HL-60 (cell line): ENCODE results near the gene ACOX3.
A peak's percentile ranks its signal among the peaks of the same experiment; 100 is the strongest.

ENCODE experiments used
- DNase-seq, 2 experiments: peaks; one replicate each; pipeline ENCODE4 v3.0.0-alpha.2; 2010 to 2020; ENCODE audit warnings: low read depth in 1 of 2, low spot score in 1 of 2
- H3K27ac ChIP-seq: fragments of 250-450 bp; sonication (Bioruptor Pico); replicated peaks from 2 replicates; pipeline ENCODE4 v1.5.1; 2020; ENCODE audit warnings: mild to moderate bottlenecking, moderate library complexity
- H3K27me3 ChIP-seq: fragments of 250-450 bp; sonication (Bioruptor Pico); 2 replicates; pipeline ENCODE4 v1.5.1; 2021; ENCODE audit warnings: mild to moderate bottlenecking, moderate library complexity; ENCODE audit not compliant: insufficient read depth, poor library complexity, severe bottlenecking
- H3K4me3 ChIP-seq: replicated peaks from 2 replicates; pipeline ENCODE4 v1.5.1; 2011; ENCODE audit warnings: mild to moderate bottlenecking, control low read depth, low read length; ENCODE audit not compliant: insufficient read depth
- GABPA ChIP-seq: IDR thresholded peaks from 2 replicates; pipeline ENCODE4 v1.6.1; 2012; ENCODE audit warnings: low read depth
- POLR2AphosphoS5 ChIP-seq: IDR thresholded peaks from 2 replicates; pipeline ENCODE4 v1.6.1; 2012; ENCODE audit warnings: low read depth
- SPI1 ChIP-seq: IDR thresholded peaks from 2 replicates; pipeline ENCODE4 v1.6.1; 2012; ENCODE audit warnings: low read depth, mild to moderate bottlenecking, borderline replicate concordance
- TF ChIP-seq, protein P1 (sequence below): IDR thresholded peaks from 2 replicates; pipeline ENCODE4 v1.6.1; 2012; ENCODE audit warnings: low read depth; ENCODE audit not compliant: insufficient replicate concordance
- TF ChIP-seq, protein P2 (sequence below): IDR thresholded peaks from one replicate; pipeline ENCODE4 v1.5.1; 2011; ENCODE audit warnings: low read length, control low read depth, inconsistent platforms; ENCODE audit not compliant: insufficient read depth

The ACOX3 gene

DNA sequence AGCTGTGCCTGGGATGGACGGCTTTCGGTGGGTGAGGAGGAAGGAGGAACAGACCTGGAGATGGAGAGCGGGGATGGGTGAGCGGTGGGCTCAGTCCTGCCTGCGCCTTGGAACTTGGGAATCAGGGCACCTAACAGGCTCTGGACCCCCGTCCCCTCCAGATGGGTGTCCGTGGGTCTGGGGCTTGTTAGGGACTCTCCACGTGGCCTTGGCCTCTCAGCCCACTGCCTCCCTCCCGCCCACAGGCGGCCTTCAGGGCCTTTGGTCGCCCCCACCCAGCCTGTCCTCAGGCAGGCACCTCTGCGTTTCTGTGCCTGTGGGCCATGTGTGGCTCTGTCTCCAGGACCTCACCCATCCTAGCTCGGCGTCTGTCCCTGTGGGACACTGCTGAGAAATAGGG is 29.0 kb upstream of the ACOX3 start:
- H3K27ac ChIP-seq: no peak overlapping the region
- no peak for DNase-seq
- TF ChIP-seq POLR2AphosphoS5: no peak
- no peak for TF ChIP-seq SPI1
- TF ChIP-seq, protein P1, sequence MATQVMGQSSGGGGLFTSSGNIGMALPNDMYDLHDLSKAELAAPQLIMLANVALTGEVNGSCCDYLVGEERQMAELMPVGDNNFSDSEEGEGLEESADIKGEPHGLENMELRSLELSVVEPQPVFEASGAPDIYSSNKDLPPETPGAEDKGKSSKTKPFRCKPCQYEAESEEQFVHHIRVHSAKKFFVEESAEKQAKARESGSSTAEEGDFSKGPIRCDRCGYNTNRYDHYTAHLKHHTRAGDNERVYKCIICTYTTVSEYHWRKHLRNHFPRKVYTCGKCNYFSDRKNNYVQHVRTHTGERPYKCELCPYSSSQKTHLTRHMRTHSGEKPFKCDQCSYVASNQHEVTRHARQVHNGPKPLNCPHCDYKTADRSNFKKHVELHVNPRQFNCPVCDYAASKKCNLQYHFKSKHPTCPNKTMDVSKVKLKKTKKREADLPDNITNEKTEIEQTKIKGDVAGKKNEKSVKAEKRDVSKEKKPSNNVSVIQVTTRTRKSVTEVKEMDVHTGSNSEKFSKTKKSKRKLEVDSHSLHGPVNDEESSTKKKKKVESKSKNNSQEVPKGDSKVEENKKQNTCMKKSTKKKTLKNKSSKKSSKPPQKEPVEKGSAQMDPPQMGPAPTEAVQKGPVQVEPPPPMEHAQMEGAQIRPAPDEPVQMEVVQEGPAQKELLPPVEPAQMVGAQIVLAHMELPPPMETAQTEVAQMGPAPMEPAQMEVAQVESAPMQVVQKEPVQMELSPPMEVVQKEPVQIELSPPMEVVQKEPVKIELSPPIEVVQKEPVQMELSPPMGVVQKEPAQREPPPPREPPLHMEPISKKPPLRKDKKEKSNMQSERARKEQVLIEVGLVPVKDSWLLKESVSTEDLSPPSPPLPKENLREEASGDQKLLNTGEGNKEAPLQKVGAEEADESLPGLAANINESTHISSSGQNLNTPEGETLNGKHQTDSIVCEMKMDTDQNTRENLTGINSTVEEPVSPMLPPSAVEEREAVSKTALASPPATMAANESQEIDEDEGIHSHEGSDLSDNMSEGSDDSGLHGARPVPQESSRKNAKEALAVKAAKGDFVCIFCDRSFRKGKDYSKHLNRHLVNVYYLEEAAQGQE: no peak
- TF ChIP-seq, protein P2, sequence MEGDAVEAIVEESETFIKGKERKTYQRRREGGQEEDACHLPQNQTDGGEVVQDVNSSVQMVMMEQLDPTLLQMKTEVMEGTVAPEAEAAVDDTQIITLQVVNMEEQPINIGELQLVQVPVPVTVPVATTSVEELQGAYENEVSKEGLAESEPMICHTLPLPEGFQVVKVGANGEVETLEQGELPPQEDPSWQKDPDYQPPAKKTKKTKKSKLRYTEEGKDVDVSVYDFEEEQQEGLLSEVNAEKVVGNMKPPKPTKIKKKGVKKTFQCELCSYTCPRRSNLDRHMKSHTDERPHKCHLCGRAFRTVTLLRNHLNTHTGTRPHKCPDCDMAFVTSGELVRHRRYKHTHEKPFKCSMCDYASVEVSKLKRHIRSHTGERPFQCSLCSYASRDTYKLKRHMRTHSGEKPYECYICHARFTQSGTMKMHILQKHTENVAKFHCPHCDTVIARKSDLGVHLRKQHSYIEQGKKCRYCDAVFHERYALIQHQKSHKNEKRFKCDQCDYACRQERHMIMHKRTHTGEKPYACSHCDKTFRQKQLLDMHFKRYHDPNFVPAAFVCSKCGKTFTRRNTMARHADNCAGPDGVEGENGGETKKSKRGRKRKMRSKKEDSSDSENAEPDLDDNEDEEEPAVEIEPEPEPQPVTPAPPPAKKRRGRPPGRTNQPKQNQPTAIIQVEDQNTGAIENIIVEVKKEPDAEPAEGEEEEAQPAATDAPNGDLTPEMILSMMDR: no peak
- no peak for TF ChIP-seq GABPA
- no peak overlapping the region for H3K4me3 ChIP-seq
- H3K27me3 ChIP-seq: no peaks in the 10 kb centered on the region

DNA sequence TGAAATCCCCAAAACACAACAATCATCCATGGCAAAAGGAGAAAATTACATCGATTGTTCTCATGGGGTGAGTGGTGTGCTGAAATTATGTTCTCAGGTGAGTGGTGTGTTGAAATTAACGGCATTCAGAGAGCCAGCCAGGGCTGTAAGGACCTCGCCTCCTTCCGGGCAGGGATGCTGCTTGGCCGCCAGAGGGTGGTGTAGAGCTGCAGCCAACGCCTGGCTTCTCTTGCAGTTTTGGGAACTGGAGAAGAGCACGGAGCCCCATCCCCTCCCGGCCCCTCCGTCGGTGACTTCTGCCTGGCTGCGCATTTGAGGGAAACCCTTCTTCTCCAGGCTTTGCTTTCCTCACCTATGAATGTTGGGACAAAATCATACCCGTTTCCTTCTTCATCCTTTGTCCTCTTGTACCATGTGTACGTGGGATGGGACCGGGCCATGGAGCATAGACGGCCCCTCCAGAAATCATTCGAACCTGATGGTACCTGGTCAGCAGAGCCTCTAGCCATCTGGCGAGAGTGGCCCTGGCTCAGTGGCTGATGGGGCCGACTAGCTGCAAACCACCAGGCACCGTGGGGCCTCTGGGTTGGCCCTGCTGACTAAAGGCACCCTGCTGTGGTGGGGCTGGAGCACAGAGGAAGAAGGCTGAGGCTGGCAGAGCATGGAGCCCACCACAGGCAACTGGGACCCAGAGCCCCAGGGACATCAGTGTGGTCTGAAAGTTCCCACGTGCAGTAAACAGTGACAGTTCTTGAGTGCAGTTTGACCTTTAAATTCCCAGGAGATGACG is 28.4 kb upstream of the ACOX3 start:
- Histone ChIP-seq H3K4me3 (no peak overlapping the region), H3K27ac (no peak overlapping the region), H3K27me3 (no peaks in the 10 kb centered on the region)
- DNase-seq: peak; percentile 36 to 74
- TF ChIP-seq, protein P2: peak; percentile 95
- peak; percentile 31; the same call in 1 of the 2 replicates for TF ChIP-seq SPI1
- TF ChIP-seq, protein P1: no peak

DNA sequence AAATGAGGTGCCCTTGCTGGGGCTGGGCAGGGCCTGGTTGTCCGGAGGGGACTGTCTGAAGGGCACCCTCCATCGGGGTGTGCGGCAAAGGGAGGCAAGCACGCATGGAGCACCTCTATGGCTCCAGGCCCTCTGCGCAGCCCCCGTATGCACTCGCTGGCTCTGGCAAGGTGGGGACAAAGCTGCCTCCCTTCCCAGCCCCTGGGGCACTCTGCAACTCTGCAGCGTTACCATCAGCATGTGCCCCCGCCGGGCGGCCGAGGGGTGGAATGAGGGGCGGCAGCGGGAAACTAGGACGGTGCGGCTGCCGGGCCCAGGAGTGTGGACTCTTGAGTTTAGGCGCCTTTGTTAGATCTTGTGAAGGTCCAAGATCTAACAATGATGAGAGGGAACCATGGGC is 26.5 kb upstream of the ACOX3 start:
- Histone ChIP-seq H3K27me3 (no peaks in the 10 kb centered on the region), H3K27ac (no peak overlapping the region), H3K4me3 (no peak overlapping the region)
- no peak for DNase-seq
- TF ChIP-seq GABPA: no peak
- TF ChIP-seq, protein P2: no peak
- no peak for TF ChIP-seq POLR2AphosphoS5
- TF ChIP-seq, protein P1: no peak
- TF ChIP-seq SPI1: no peak
